ENCODE measurements around the gene ZNF19.
"Not testable (repeated sequence)": the region's sequence is repeated elsewhere in the genome, so short reads cannot be mapped to it uniquely, and the experiment has no call there.

ZNF19 gene

GRCh38 chr16:71489122-71489521, at the start of gene ZNF19:
ZNF19 (minus strand) TSS chr16:71489324; CDS start chr16:71482114, 7,210 bp downstream.
- DNase-seq = no peak

DNA sequence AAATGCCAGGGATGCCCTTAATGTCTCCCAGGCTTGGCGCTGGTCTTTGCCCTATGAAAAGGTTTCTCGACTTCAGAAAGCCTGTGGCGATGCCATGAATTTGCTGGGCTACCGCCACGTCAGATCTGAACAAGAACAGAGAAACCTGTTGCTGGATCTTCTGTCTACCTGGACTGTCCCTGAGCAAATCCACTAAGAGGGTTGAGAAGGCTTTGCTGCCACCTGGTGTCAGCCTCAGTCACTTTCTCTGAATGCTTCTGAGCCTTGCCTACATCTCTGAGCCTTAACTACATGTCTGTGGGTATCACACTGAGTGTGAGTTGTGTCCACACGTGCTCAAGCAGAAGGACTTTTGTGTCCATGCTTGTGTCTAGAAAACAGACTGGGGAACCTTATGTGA, 48.5 kb upstream of the ZNF19 start:
- peak; percentile 7 for DNase-seq

- DNase-seq = no peak
These were observed 47.8 kb upstream of the ZNF19 start for GRCh38 chr16:71536752-71537499.

DNA sequence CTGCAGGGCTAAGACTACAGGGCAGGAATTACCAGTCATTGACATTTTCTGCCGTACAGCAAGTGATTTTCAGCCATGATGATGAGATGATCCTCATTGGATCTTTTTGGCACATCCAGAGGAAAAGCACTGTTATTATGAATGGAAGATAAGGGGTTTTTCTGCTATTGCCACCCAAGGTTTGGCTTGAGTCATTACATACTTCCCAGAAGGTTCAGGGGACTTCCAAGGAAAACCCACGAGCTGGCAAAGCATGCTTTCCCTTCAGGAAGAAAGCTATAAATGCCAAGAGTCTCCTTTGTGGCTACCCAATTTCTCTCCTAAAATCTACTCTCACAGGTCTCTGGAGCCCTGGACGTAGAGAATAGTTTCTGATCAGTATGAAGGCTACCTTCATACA, 43.2 kb upstream of the ZNF19 start:
- DNase-seq = no peak

- no peak for DNase-seq
These were observed 39.7 kb upstream of the ZNF19 start for GRCh38 chr16:71528863-71529262.

- no peak for DNase-seq
These were observed 39.1 kb upstream of the ZNF19 start for GRCh38 chr16:71528257-71528656.

GRCh38 chr16:71526111-71526631, 37.0 kb upstream of the ZNF19 start, which contains the start of gene CHST4:
CHST4 (plus strand) TSS chr16:71526426; CDS start chr16:71536678, 10,252 bp downstream.
- DNase-seq = no peak

DNA sequence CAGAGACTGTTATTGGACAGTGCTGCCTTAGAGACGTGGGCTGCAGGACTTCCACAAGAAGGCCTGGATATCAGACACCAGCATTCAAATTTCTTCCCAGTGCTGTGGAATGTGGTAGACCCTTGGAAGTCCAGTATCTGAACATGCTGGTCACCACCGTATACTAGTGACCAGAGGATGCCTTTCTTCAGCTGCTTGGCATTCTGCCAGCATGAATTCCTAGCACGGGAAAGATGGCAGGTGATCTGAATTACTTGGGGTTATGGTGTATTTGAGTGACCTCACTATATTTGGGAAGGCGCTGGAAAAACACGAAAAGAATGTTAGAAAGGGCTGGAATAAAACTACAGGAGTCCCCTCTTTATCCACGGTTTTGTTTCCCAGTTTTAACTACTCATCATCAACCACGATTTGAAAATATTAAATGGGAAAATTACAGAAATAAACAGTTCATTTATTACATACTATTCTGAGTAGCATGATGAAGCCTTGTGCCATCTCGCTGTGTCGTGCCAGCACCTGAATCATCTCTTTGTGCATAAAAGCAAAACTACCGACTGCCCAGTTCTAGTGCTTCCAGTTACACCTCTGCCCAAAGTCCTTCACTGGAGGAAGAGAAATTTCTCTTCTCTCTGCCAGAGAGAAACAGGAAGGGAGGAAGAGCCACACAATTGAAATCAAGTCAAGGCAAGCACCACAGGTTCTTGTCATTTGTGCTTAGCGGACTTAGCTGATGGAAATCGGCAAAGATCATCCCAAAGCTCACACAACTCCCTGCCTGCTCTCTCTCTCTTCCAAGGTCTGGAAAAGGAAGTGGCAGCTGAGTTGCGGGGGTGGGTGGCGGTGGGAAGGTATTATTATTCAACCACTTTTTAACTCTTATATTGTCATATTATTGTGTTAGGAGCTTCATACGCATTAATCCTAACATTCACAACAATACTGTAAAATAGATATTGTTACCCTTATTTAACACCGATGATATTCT, 35.7 kb upstream of the ZNF19 start:
- no peak for DNase-seq

GRCh38 chr16:71520550-71520949, 31.4 kb upstream of the ZNF19 start:
- DNase-seq = no peak

DNA sequence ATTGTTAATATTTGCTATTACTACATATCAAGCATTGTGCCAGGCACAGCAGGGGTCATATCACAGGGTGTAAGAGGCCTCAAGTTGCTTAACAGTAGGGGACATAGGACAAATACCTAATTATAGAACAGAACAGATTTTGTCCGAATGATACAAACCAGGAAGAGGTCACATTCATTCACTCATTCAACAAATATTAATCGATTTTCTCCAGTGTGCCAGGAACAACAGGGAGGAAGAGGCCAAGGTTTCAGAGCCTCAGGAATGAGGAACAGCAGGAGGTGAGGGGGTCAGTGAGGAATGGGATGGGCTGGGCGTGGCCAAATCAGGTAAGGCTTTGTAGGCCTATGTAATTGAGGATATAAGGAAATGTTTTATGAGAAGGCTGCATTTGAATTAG, 25.9 kb upstream of the ZNF19 start:
- no peak for DNase-seq

DNA sequence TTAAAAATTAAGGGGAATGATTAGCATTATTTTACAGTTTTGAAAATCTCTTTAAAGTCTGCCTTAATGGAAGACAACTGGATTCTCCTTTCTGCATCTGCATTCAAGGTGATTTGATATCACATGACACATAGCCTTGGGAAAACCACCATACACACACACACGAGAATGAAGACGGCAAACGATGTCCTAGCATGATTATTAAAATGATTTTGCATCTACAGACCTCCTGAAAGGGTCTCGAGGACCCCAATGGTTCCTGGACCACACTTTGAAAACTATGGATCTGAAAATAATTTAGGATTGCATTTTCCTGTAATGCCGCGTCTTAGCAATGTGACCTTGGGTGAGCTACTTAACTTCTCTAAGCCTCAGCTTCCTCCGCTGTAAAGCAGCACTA, 25.4 kb upstream of the ZNF19 start:
- DNase-seq = no peak

GRCh38 chr16:71513302-71513701, 24.2 kb upstream of the ZNF19 start:
- DNase-seq = no peak

DNA sequence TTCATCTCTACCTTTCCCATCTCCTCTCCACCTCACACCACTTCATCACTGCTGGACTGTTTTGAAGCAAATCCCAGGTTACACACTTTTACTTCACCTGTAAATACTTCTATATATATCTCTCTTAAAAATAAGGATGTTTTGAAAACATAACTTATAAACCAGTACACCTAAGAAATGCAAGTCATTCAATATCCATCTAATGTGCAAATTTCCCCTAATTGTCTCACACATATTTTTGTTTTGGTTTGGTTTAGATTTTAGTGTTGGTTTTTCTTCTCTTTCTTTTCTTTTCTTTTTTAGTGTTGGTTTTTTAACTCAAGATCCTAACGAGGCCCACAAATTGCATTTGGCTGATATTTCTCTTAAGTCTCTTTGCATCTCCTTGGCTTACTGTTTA, 17.9 kb upstream of the ZNF19 start:
- no peak for DNase-seq

- no peak for DNase-seq
These were observed 15.8 kb upstream of the ZNF19 start for GRCh38 chr16:71504901-71505300.

DNA sequence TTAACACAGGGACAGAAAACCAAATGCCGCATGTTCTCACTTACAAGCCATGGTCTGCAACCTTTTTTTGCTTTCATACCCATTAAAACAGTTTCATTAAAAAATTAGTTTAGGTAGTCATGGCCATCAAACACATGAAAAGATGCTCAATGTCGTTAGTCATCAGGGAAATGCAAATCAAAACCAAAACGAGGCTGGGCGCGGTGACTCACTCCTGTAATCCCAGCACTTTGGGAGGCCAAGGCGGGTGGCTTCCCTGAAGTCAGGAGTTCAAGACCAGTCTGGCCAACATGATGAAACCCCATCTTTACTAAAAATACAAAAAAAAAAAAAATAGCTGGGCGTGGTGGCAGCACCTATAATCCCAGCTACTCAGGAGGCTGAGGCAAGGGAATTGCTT, 14.9 kb upstream of the ZNF19 start:
- not testable (repeated sequence) for DNase-seq

DNA sequence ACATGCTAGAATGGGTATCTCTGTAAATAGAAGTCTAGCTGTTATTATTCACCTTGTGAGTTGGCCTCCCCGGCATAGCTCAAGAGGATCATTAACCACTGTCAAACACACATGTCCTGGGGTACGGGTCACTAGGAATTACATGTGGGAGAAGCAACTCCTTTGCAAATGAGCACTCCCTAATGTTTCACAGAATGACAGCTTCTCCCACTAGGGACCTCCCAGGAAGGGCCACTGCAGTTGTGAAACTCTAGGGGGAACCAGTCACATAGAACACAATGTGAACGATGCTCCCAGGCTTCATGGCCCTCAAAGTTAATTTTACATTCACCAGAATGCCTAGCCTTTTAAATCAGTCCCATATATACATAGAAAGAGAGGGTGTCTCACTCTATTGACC, 12.4 kb upstream of the ZNF19 start:
- DNase-seq = no peak

- no peak for DNase-seq
These were observed 11.8 kb upstream of the ZNF19 start for GRCh38 chr16:71500964-71501363.

GRCh38 chr16:71499775-71500364, 10.7 kb upstream of the ZNF19 start:
- peak; percentile 23 for DNase-seq

DNA sequence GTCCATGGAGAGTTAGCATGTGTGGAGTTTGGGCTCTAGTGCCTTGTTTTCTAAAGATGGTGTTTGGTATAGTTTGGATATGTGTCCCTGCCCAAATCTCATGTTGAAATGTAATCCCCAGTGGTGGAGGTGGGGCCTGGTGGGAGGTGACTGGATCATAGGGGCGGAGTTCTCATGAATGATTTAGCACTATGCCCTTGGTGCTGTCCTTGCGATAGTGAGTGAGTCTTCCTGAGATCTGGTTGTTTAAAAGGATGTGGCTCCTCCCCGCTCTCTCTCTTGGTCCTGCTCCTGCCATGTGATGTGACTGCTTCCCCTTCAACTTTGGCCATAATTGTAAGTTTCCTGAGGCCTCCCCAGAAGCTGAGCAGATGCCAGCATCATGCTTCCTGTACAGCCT, 8.9 kb upstream of the ZNF19 start:
- no peak for DNase-seq

DNA sequence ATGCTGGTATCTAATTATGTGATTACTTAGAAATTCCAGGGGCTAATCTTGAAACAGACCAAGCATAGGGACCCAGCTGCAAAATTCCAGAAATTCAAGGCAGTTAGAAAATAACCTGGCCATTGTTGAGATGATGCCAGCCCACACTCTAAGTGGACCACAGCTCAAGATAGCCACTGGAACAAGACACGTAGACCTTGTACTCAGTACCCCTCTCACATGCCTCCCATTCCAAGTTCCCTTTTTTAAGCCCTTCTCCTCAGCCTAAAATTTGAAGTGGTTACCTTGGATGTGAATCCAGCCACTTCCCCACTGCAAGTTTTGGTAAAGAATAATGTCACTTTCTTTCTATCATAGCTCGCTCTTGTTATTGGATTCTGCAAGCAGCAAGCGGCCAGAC, 4.1 kb upstream of the ZNF19 start:
- no peak for DNase-seq

DNA sequence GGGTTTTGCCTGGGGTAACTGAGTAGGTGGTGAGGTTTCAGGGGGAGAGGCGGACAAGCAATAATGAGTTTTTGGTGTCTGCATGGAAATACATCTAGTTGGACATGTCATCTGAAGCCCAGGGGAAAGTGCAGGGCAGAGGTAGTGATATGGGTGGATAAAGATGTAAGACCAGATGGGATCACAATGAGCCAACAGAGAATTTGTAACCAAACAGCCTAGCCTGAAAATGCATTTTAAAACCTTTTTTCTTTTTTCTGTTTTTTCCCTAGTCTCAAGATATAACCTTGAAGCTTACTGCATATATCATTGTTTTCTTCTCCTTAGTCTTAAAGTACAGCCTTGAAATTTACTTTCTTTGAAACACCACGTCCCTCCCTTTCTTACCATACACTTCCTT, 3.7 kb upstream of the ZNF19 start:
- no peak for DNase-seq

DNA sequence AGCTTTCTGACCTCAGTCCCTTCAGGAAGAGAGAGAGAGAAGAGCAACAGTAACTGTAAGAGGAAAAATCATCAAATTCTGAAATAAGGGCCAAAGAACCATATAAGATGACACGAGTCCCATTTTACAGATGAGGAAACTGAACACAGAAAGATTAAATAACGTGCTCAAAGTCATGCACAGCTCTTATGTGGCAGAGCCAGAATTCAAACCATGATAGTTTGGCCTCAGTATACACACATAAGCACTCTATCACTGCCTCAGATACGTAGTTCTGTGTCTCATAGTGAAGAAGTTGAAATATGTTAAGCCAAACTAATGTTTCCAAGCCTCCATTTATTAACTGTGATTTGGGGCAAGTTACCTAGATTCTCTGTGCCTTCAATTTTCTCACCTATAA, 1.9 kb upstream of the ZNF19 start:
- DNase-seq = no peak

GRCh38 chr16:71490361-71490760, 1.2 kb upstream of the ZNF19 start:
- no peak for DNase-seq

Measured in NCI-H1105 treated with DMSO at 0.1 percent for 48 hours (cell line).